HFFc6 (cell line): ENCODE data around the gene SPATA6L. TPM values are rescaled to one million over a fixed set of nuclear protein-coding genes. Genes with fewer than 3 reads are reported as not detected.

Experiments
- DNase-seq: peaks from one replicate; pipeline ENCODE4 v3.0.0-alpha.2; 2018
- H3K27ac Mint-ChIP-seq: 2 replicates; pipeline ENCODE4 v1.8.0; 2020; ENCODE audit warnings: mild to moderate bottlenecking, mixed read lengths
- H3K27me3 Mint-ChIP-seq: 2 replicates; pipeline ENCODE4 v1.8.0; 2021; ENCODE audit warnings: mild to moderate bottlenecking, moderate library complexity, mixed read lengths; ENCODE audit not compliant: insufficient read depth
- H3K36me3 Mint-ChIP-seq: 2 replicates; pipeline ENCODE4 v1.8.0; 2021; ENCODE audit warnings: low read depth, mixed read lengths
- H3K4me1 Mint-ChIP-seq: 2 replicates; pipeline ENCODE4 v1.8.0; 2020; ENCODE audit warnings: low read depth, mixed read lengths
- H3K4me3 Mint-ChIP-seq: 2 replicates; pipeline ENCODE4 v1.8.0; 2020; ENCODE audit warnings: mild to moderate bottlenecking, moderate library complexity, mixed read lengths
- H3K9me3 Mint-ChIP-seq: 2 replicates; pipeline ENCODE4 v1.8.0; 2020; ENCODE audit warnings: mild to moderate bottlenecking, mixed read lengths
- CTCF ChIP-seq: fragments of 200-600 bp; sonication (generic); IDR thresholded peaks from 2 replicates; pipeline ENCODE4 v1.5.0; 2021; ENCODE audit warnings: antibody characterized with exemption, mild to moderate bottlenecking
- total RNA-seq, 6 experiments: library from RNA; stranded (reverse); fragmentation: NEBNext Ultra II Directional; extraction: Animal tissue kit (Norgen Biotek cat#: 25700); gene quantifications; 2 replicates in 1 of 6; 3 replicates in 5 of 6; pipeline ENCODE4 v1.2.3, GENCODE V29; 2021

SPATA6L gene
- total RNA-seq, 6 experiments from 2014 or later, result 0.27 to 0.73 (median 0.54) TPM; not detected in 2

- no peak for DNase-seq
- TF ChIP-seq CTCF, result no peak
- Mint-ChIP-seq H3K9me3 (no peaks in the 10 kb centered on the region), H3K36me3 (no peaks in the 10 kb centered on the region), H3K4me3 (no peak overlapping the region), H3K27me3 (peaks cover 5% of the 10 kb centered on the region), H3K4me1 (no peaks in the 10 kb centered on the region), H3K27ac (no peak overlapping the region)
Observed at GRCh38 chr9:4584636-4585035, 81.6 kb downstream of the SPATA6L start.

GRCh38 chr9:4583001-4583400 lies 83.3 kb downstream of the SPATA6L start:
- H3K27me3 Mint-ChIP-seq, result peaks cover 8% of the 10 kb centered on the region

GRCh38 chr9:4581861-4582565 lies 84.3 kb downstream of the SPATA6L start:
- Mint-ChIP-seq H3K36me3 (no peaks in the 10 kb centered on the region), H3K27me3 (peaks cover 8% of the 10 kb centered on the region), H3K27ac (no peak overlapping the region), H3K4me3 (no peak overlapping the region), H3K9me3 (no peaks in the 10 kb centered on the region), H3K4me1 (no peaks in the 10 kb centered on the region)
- TF ChIP-seq CTCF, result no peak
- DNase-seq, result no peak

More at GRCh38 chr9:4583001-4583400, 83.3 kb downstream of the SPATA6L start:
- H3K4me1 Mint-ChIP-seq, result no peaks in the 10 kb centered on the region
- H3K4me3 Mint-ChIP-seq, result no peak overlapping the region
- no peak for TF ChIP-seq CTCF
- H3K36me3 Mint-ChIP-seq, result no peaks in the 10 kb centered on the region
- no peaks in the 10 kb centered on the region for H3K9me3 Mint-ChIP-seq
- no peak for DNase-seq
- no peak overlapping the region for H3K27ac Mint-ChIP-seq

- Mint-ChIP-seq H3K4me1 (no peaks in the 10 kb centered on the region), H3K27ac (no peak overlapping the region), H3K27me3 (peaks cover 8% of the 10 kb centered on the region), H3K4me3 (no peak overlapping the region), H3K9me3 (no peaks in the 10 kb centered on the region), H3K36me3 (no peaks in the 10 kb centered on the region)
- no peak for DNase-seq
- no peak for TF ChIP-seq CTCF
Observed at GRCh38 chr9:4581035-4581760, 85.1 kb downstream of the SPATA6L start.

GRCh38 chr9:4579001-4579400 lies 87.3 kb downstream of the SPATA6L start:
- Mint-ChIP-seq H3K36me3 (no peaks in the 10 kb centered on the region), H3K4me3 (no peak overlapping the region), H3K4me1 (no peaks in the 10 kb centered on the region), H3K27ac (no peak overlapping the region), H3K27me3 (peaks cover 10% of the 10 kb centered on the region), H3K9me3 (no peaks in the 10 kb centered on the region)
- no peak for TF ChIP-seq CTCF
- no peak for DNase-seq
